HG03025 (cell line): ENCODE measurements around the gene BASP1.

ENCODE experiments used
- ATAC-seq: cut with Tn5 transposase; IDR thresholded peaks from one replicate; pipeline ENCODE4 v1.9.1; 2021; ENCODE audit warnings: mild to moderate bottlenecking, moderate library complexity; ENCODE audit not compliant: unreplicated experiment, low FRiP score

BASP1 gene

DNA sequence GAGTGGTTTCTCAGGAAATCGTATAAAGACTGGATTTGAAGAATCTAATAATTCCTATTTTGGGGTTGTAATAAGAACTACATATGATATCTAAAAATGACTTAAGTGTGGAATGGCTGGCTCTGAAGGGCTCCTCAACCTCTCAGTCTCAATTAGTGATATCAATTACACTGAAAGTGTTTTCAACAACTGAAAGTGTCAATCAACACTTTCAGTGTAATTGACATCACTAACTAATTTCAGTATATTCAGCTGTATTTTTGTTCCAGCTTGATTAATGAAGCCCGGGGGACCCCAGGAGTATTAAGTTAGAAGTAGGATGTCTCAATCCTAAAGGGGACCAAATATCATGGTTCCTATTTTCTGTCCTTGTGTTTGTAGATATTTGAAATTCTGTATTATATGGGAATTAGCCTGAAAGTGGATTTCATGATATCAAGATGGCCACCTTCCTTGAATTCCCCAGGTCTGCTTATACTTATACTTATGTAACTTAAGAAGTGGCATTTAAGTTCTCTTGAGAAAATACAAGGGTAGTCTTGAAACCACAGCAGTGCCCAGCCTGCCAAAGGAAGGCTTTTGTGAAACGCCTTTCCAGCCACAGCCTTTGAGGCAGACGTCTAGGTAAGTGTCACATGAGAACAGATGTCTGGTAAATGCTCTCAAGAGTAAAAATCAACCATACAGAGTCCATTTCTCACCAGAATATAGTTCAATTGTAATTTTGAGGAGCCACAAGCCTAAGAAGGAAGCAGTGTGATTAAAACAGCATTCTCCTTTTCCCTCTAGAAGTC lies 4.6 kb downstream of the BASP1 start:
- no peak for ATAC-seq

DNA sequence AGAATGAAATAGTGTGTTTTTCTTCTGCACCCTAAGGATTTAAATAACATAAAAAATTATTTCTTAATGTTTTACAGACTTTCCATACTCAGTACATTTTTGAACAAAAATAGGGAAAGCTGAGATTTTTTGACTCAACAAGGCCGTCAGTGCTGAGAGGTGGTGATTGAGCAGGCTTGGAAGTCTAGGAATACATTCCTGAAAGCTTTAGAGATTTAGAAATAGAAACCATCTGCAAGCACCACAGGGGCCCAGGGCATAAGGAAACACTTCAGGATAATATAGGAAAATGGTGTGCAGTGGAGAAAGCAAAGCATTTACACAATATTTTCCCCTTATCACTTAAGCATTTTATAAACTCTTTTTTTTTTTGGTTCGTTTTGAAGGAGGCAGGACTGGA lies 5.2 kb downstream of the BASP1 start:
- no peak for ATAC-seq

DNA sequence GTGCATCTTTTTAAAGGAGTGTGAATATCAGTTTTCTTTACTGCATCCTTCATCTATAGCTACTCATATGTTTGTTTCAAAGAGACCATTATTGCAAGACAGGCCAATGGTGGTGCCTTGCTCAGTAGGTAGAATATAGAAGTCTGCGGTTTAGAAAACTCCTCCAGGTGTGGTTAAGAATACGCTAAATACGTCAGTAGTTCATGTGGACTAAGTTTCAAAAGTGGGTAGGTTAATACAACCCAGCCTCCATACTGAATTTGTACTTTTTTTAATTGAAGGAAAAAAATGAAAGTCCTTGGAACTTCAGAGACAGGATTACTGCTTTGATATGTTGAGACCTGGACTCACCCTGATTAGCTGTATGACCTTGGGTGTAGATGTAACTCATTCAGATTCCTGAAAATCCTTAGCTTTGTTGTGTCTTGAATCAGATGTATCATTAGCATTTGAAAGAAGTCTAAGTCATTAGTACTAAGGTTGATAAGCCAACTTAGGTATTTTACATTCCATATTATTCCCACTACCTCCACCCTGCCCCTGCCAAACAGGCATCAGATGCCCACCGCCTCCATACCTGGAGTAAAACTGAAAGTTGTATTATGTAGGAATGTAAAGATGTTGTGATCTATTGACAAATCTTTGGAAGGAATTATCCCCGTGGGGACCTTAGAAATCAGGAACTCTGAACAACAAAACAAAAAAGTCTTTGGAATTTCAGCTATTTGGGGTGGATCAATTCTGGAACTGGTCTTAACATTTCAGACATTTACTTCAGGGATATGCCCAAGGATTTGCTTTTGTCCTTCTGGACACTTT lies 6.1 kb downstream of the BASP1 start:
- peak; percentile 54 for ATAC-seq

DNA sequence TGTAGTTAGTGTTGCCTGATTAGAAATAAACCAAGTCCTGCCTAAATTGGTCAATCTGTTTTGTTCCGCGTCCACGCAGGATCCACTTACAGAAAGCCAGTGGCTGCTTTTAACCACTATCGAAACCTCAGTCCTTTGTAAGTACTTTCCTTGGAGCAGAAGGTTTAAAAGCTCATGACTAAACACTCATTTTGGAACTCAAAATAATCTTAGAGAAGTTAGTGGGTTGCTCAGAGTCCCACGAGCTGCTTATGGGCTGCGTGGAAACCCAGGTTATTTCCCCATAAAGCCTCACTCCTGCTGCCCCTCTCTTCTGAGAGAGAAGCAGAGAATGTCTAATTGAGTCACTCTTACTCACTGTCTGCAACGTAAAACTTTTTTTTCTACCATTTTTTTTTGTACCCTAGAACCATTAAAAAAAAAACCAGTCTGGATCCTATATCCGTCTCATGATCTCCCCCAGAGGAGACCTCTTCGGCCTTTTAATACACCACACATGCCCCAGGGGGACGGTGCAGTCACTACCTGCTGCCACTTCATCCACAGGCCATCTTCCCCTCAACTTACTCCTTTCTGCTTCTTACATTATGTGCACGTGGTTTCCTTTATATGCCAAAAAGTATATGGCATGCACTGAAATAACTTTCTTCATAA lies 7.6 kb downstream of the BASP1 start:
- peak; percentile 45 for ATAC-seq

GRCh38 chr5:17225520-17225919 lies 8.1 kb downstream of the BASP1 start:
- no peak for ATAC-seq

DNA sequence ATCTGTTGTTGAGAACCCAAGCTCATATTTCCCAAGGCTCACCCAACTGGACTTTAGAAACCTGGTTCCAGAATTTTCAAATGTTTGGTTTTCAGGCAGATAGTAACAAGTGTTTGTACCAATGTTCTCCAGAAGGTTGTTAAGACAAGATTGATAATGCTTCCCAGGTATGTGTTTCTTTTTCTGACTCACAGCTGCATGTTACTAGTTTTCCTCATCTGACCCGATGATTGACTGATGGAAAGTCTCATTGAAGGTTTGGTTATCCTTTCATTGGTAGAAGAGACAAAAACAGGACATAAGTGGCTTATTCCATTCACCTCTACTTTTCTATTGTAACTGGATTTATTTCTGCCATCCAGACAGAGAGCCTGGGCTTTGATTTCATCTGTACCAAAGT lies 10.4 kb downstream of the BASP1 start:
- ATAC-seq, result no peak

DNA sequence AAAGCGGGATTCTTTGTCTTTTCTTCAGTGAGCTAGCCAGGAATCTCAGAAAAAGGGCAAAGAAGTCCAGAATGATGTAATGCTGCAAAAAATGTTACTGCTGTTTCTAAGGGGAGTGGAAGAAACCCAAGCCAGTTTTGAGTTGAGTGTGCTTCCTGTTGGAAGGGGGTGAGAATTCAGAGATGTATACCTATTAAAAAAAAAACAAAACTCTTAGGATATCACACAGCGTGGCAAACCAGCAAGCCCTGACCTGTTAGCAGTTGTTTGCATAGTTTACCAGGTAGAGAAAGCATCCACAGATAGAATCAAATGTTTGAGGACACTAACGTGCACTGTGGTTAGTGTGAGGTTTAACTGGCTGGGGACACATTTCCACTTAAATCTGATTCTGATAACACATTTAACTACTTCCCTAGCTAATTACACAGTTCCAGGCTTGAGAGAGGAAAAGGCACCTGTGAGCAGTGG lies 11.4 kb downstream of the BASP1 start:
- ATAC-seq, result peak; percentile 51

GRCh38 chr5:17229313-17229712 lies 11.9 kb downstream of the BASP1 start:
- peak; percentile 29 for ATAC-seq

- ATAC-seq, result no peak
Observed at GRCh38 chr5:17230191-17230590, 12.8 kb downstream of the BASP1 start.

GRCh38 chr5:17230808-17231525 lies 13.5 kb downstream of the BASP1 start:
- ATAC-seq, result no peak

- ATAC-seq, result no peak
Observed at GRCh38 chr5:17232405-17232804, 15.0 kb downstream of the BASP1 start.

DNA sequence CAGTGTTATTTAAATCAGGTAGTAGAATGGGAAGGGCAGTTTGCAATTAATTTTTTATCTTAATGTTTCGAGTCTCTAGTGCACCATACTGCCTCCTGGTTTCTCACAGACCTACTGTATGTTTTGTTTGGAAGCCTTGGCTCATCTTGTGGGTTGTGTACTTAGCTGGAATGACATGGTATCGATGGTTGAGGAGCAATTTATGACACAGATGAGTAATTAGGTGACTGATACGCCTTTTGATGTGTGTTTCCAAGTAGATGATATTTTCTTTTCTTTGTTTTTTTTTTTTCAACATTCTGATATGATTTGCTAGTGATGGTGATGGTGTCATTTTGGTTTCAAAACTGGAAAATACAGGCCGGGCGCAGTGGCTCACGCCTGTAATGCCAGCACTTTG lies 16.1 kb downstream of the BASP1 start:
- ATAC-seq, result no peak

- ATAC-seq, result no peak
Observed at GRCh38 chr5:17234374-17234773, 16.9 kb downstream of the BASP1 start.

DNA sequence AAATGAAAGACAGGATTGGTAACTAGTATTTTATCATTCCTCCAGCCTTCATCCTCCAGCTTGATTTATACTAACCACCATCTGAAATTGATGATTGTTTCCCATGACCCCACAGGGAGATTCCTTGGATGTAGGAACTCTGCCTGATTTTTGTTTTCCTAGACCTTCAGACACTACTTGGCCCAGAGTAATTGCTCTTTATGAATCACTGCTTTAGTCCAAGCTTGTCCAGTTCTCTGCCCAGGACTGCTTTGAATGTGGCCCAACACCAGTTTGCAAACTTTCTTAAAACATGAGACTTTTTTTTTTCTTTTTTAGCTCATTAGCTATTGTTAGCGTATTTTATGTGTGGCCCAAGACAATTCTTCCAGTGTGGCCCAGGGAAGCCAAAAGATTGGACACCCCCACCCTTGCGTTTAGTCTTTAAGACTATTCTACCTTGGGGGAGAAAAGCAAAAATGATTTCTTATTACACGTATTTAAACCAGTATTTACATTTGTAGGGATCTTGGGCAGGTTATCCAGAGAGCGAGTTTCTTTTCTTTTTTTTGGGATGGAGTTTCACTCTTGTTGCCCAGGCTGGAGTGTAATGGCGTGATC lies 18.4 kb downstream of the BASP1 start:
- no peak for ATAC-seq

GRCh38 chr5:17238521-17239041 lies 21.1 kb downstream of the BASP1 start:
- no peak for ATAC-seq

DNA sequence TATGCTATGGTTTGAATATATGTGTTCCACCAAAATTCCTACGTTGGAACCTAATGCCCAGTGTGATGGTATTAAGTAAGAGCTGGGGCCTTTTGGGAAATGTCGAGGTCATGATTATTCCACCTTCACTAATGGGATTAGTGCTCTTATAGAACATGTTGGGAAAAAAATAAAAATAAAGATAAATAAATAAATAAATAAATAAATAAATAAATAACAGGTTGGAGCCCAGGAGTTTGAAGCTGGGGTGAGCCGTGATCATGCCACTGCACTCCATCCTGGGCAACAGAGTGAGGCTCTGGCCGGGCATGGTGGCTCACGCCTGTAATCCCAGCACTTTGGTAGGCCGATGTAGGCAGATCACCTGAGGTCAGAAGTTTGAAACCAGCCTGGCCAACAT lies 22.5 kb downstream of the BASP1 start:
- no peak for ATAC-seq

DNA sequence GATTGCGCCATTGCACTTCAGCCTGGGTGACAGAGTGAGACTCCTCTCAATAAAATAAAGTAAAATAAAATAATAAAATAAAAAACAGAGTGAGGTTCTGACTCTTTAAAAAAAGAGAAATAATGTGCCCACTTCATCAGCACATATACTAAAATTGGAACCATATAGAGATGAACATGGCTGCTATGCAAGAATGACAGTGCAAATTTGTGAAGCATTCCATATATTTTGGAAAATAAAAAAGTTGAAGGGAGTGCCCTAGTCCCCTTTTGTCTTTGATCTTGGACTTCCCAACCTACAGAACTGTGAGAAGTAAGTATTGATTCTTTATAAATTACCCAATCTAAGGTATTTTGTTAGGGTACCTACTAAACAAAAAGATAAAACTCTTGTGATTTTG lies 23.1 kb downstream of the BASP1 start:
- ATAC-seq, result no peak

GRCh38 chr5:17241635-17242034 lies 24.2 kb downstream of the BASP1 start:
- ATAC-seq, result no peak

DNA sequence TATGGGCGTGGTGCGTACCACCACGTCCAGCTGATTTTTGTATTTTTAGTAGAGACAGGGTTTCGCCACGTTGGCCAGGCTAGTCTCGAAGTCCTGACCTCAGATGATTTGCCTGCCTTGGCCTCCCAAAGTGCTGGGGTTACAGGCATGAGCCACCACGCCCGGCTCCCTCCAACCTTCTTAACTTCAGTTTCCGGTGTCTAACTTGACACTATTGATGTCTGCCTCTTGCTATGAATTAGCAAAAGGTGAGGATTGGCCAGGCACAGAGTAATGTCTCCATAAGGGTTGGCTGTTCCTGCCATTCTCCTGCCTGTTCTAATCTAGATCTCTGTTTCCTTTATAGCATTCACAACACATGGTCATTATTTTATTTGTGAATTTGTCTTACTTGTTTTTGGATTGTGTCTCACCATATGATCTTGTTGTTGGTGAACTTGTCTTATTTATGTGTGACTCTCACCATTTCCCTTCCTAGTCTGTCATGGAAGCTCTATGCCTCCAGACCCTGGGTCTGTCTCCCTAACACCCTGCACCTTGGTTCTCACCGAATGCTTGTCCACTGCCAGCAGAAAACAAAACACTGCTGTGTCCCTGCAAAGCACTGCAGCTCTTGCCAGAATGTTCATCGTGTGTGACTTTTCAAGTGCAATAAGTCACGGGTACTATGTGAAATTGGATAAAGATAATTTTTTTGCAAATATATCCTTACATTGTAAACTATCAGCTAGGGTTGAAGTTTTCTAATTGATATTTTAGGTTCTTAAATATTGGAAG lies 26.0 kb downstream of the BASP1 start:
- no peak for ATAC-seq
